Left renal cortex interstitium (tissue), 4 donors: Measurements from ENCODE around the gene TUBA4B. TPM values are rescaled to one million over a fixed set of nuclear protein-coding genes. Genes with fewer than 3 reads are reported as not detected.
"Not testable (repeated sequence)": the region's sequence is repeated elsewhere in the genome, so short reads cannot be mapped to it uniquely, and the experiment has no call there.

Experiments used
- DNase-seq, 4 donors: peaks; one replicate each; pipeline ENCODE4 v3.0.0-alpha.2; 2013; ENCODE audit warnings: low read depth in 4 of 4, low spot score in 2 of 4, missing footprints in 1 of 4
- polyA plus RNA-seq, 4 donors: library from polyadenylated mRNA; unstranded; fragments of 120-200 nt; gene quantifications; one replicate each; pipeline ENCODE4 v1.2.1, GENCODE V29; 2013; ENCODE audit not compliant: insufficient read length in 4 of 4

The TUBA4B gene
- polyA plus RNA-seq, 4 donors, result 0.49 to 0.94 (median 0.86) TPM

DNA sequence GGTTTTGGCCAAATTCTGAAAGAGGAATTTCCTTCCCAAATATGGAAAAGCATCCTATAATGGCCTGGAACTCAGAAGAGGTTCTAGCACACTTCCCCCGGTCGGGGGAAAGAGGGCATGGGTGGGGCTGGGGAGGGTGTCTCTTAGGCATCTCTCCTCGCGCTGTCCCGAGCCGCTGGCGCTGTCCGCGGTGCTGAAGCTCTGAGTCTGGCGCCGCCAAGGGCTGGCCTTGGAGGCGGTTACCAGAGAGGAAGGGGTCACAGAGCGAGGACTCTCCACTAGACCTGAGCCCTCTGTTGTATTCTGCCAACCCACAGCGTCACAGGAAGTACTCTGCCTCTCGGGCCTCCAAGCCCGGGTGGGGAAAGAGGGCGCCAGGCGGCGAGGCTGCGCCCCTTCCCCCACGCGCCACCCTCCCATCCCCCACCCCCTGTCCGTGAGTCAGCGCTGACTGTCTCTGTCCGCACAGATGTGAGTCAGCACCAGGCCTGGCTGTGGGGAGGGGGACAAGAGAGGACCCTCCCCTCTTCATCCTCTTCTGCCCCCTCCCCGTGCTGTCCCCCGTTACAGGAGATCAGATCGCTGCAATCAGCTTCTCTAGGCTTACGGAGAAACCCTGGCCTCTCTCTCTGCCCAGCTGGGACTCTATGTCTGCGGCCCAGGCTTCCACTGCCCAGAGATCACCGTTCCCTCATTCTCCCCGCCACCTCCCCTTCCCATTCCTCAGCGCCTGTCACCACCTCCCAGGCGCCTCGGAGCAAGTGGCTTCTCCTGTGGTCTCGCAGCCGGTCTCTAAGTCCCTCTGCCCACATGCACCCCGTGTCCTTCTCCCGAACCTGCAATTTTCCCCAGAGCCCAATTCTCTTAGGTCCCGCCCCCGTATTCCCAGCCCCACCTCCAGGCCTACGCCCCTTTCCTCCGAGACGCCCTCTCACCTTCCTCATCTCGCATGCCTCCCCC, 55.4 kb downstream of the TUBA4B start:
- peak in 3 of 4 donors; percentile 45 to 69 (median 58) for DNase-seq

DNA sequence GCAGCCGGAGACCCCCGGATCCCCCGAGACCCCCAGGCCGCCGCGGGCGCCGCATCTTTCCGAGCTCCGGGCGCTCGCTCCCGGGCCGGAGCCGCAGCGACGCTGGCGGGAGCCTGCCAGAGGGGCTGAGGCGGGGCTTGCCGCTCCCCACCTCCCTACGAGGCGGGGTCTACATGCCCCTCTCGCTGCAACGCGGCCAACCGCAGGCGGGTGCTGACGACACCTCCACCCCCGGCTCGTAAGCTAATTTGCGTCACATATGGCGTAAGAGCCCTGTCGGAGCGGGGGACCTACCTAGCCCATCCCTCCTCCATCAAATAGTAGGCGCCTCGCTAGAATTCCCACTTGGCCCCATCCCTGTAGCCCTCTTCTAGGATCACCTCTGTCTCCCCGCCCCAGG, 56.2 kb downstream of the TUBA4B start, which contains the start of gene PTPRN:
PTPRN (minus strand) TSS at position 124 of the 400 bp plus-strand sequence; CDS start at position 55, 69 bp downstream.
- DNase-seq, result no peak

DNA sequence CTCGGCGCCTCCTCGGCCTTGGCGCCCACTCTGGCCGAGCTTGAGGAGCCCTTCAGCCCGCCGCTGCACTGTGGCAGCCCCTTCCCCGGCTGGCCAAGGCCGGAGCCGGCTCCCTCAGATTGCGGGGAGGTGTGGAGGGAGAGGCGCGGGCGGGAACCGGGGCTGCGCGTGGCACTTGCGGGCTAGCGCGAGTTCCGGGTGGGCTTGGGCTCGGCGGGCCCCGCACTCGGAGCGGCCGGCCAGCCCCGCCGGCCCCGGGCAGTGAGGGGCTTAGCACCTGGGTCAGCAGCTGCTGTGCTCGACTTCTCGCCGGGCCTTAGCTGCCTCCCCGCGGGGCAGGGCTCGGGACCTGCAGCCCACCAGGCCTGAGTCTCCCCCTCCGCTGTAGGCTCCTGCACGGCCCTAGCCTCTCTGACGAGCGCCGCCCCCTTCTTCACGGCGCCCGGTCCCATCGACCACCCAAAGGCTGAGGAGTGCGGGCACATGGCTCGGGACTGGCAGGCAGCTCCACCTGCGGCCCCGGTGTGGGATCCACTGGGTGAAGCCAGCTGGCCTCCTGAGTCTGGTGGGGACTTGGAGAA, 59.7 kb downstream of the TUBA4B start:
- not testable (repeated sequence) for DNase-seq

DNA sequence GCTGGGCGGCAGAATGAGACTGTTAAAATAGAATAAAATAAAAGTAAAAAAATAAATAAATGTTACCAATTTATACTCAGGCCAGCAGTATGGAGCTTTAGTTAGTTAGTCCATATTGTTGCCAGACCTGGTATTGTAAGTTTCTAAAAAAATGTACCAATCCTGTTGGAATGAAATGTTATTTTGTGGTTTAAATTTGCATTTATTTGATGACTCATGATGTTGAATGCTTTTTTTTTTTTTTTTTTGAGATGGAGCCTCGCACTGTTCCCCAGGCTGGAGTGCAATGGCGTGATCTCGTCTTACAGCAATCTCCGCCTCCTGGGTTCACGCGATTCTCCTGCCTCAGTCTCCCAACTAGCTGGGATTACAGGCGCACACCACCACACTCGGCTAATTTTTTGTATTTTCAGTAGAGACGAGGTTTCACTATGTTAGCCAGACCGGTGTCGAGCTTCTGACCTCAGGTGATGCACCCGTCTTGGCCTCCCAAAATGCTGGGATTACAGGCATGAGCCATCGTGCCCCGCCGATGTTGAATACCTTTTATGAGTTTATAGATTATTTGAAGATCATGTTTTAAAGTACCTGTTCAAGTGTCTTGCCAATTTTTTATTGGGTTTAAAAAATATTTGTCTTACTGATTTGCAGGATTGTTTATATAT, 61.9 kb downstream of the TUBA4B start:
- no peak for DNase-seq

Other genes starting within 250 kb of the TUBA4B start
- gene CFAP65, start 211.7 kb upstream of the TUBA4B start, polyA plus RNA-seq, result under 1 TPM; 0.24 to 0.73 (median 0.34) TPM
- gene IHH, start 192.3 kb upstream of the TUBA4B start, polyA plus RNA-seq, result 1 to 10 TPM; 1.7 to 2.7 (median 1.8) TPM
- 10 to 100 TPM; 17.5 to 20.3 (median 19.8) TPM for gene NHEJ1, start 92.4 kb upstream of the TUBA4B start, polyA plus RNA-seq
- 10 to 100 TPM; 10.8 to 30.1 (median 20.6) TPM for gene SLC23A3, start 83.2 kb upstream of the TUBA4B start, polyA plus RNA-seq
- gene CNPPD1, start 76.3 kb upstream of the TUBA4B start, polyA plus RNA-seq, result 10 to 100 TPM; 61.9 to 75.0 (median 65.2) TPM
- 100 to 1,000 TPM; 106 to 125 (median 120) TPM for gene RETREG2, start 75.0 kb upstream of the TUBA4B start, polyA plus RNA-seq
- gene ZFAND2B, start 46.5 kb upstream of the TUBA4B start, polyA plus RNA-seq, result 10 to 100 TPM; 34.0 to 51.5 (median 43.8) TPM
- gene ABCB6, start 34.3 kb upstream of the TUBA4B start, polyA plus RNA-seq, result 10 to 100 TPM; 34.8 to 50.4 (median 35.0) TPM
- gene ATG9A, start 23.6 kb upstream of the TUBA4B start, polyA plus RNA-seq, result 10 to 100 TPM; 39.7 to 46.4 (median 42.8) TPM
- gene ANKZF1, start 23.4 kb upstream of the TUBA4B start, polyA plus RNA-seq, result 10 to 100 TPM; 36.0 to 86.5 (median 60.2) TPM
- gene GLB1L, start 7.8 kb upstream of the TUBA4B start, polyA plus RNA-seq, result 10 to 100 TPM; 16.5 to 24.9 (median 24.1) TPM
- gene STK16, start 7.8 kb upstream of the TUBA4B start, polyA plus RNA-seq, result 10 to 100 TPM; 37.9 to 44.0 (median 41.0) TPM
- gene TUBA4A, start 675 bp downstream of the TUBA4B start, polyA plus RNA-seq, result 10 to 100 TPM; 31.7 to 39.1 (median 33.6) TPM
- gene DNAJB2, start 26.1 kb downstream of the TUBA4B start, polyA plus RNA-seq, result 10 to 100 TPM; 68.5 to 91.1 (median 75.5) TPM
- under 1 TPM; 0.16 to 0.57 (median 0.22) TPM for gene PTPRN, start 56.2 kb downstream of the TUBA4B start, polyA plus RNA-seq
- not detected for gene RESP18, start 79.5 kb downstream of the TUBA4B start, polyA plus RNA-seq
- gene DNPEP, start 134.7 kb downstream of the TUBA4B start, polyA plus RNA-seq, result 10 to 100 TPM; 54.3 to 73.8 (median 69.2) TPM
- 1 to 10 TPM; 7.4 to 9.3 (median 8.1) TPM for gene DES, start 165.1 kb downstream of the TUBA4B start, polyA plus RNA-seq
- gene SPEG, start 181.6 kb downstream of the TUBA4B start, polyA plus RNA-seq, result 10 to 100 TPM; 10.7 to 18.1 (median 14.7) TPM
- 10 to 100 TPM; 32.8 to 41.9 (median 37.8) TPM for gene GMPPA, start 245.6 kb downstream of the TUBA4B start, polyA plus RNA-seq